Measurements from ENCODE around the gene TBX2. TPM values are rescaled to one million over a fixed set of nuclear protein-coding genes. Genes with fewer than 3 reads are reported as not detected.

TBX2 gene
- total and polyA plus RNA-seq, 9 of the 15 experiments (the other 6 are each of a cell fraction or from before 2014, with no cell fraction given), result 0.18 TPM; not detected in 8

GRCh38 chr17:61426482-61427304 lies 27.1 kb downstream of the TBX2 start:
- Histone ChIP-seq H3K4me3 (no peak overlapping the region), H2AFZ (ENCODE audit: low read depth, low read length) (no peak overlapping the region), H3K9me3 (replicated peaks; ENCODE audit: control insufficient read depth, insufficient read depth, low read depth, low read length) (no peaks in the 10 kb centered on the region), H3K4me2 (ENCODE audit: insufficient read depth, low read length) (no peak overlapping the region), H3K9ac (ENCODE audit: insufficient read depth in 1 of 2, low read depth in 2 of 2, low read length in 2 of 2) (no peak overlapping the region), H3K27me3 (ENCODE audit: control insufficient read depth in 2 of 2, insufficient read depth in 2 of 2, low read length in 2 of 2) (peaks cover 2 to 8% of the 10 kb centered on the region in 2 experiments; a peak in 1 of 5 replicates), H3K36me3 (ENCODE audit: control insufficient read depth, insufficient read depth, low read length) (no peaks in the 10 kb centered on the region), H3K4me1 (replicated peaks in 1 of 2; ENCODE audit: control insufficient read depth in 2 of 2, insufficient read depth in 2 of 2, low read length in 2 of 2) (no peaks in the 10 kb centered on the region), H3K79me2 (ENCODE audit: control insufficient read depth, insufficient read depth, low read length) (no peaks in the 10 kb centered on the region), H3K9me1 (ENCODE audit: control insufficient read depth, insufficient read depth, low read length) (no peaks in the 10 kb centered on the region), H3K27ac (ENCODE audit: extremely low read depth, low read depth, low read length) (no peak overlapping the region), H4K20me1 (replicated peaks; ENCODE audit: control insufficient read depth, insufficient read depth, low read length) (no peaks in the 10 kb centered on the region)
- CTCF ChIA-PET (ENCODE audit: low intra/inter-chr PET ratio), result no interaction called here
- WGBS (ENCODE audit: insufficient coverage, low coverage, missing lambda C conversion rate), result 9% methylated on average over 10 of the region's 10 CpGs
- in situ Hi-C loops (cut with MboI) (loop anchor here (10.0 to 25.0 kb wide), 2 partner anchors 418 to 686 kb away; no protein-coding TSS in a partner anchor), intact Hi-C loops (cut with micrococcal nuclease) (no loop called here)
- FAIRE-seq (no peak), ATAC-seq (no peak), DNase-seq (ENCODE audit: extremely low read depth in 1 of 4, low spot score in 3 of 4) (no peak)
- TF ChIP-seq, protein P1, sequence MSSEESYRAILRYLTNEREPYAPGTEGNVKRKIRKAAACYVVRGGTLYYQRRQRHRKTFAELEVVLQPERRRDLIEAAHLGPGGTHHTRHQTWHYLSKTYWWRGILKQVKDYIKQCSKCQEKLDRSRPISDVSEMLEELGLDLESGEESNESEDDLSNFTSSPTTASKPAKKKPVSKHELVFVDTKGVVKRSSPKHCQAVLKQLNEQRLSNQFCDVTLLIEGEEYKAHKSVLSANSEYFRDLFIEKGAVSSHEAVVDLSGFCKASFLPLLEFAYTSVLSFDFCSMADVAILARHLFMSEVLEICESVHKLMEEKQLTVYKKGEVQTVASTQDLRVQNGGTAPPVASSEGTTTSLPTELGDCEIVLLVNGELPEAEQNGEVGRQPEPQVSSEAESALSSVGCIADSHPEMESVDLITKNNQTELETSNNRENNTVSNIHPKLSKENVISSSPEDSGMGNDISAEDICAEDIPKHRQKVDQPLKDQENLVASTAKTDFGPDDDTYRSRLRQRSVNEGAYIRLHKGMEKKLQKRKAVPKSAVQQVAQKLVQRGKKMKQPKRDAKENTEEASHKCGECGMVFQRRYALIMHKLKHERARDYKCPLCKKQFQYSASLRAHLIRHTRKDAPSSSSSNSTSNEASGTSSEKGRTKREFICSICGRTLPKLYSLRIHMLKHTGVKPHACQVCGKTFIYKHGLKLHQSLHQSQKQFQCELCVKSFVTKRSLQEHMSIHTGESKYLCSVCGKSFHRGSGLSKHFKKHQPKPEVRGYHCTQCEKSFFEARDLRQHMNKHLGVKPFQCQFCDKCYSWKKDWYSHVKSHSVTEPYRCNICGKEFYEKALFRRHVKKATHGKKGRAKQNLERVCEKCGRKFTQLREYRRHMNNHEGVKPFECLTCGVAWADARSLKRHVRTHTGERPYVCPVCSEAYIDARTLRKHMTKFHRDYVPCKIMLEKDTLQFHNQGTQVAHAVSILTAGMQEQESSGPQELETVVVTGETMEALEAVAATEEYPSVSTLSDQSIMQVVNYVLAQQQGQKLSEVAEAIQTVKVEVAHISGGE (CRISPR knock-in tag; IDR thresholded peaks at IDR 0.05), result peak in 1 of 3 experiments; percentile 74; a peak in 2 of 6 replicates
- TF ChIP-seq, protein P2, sequence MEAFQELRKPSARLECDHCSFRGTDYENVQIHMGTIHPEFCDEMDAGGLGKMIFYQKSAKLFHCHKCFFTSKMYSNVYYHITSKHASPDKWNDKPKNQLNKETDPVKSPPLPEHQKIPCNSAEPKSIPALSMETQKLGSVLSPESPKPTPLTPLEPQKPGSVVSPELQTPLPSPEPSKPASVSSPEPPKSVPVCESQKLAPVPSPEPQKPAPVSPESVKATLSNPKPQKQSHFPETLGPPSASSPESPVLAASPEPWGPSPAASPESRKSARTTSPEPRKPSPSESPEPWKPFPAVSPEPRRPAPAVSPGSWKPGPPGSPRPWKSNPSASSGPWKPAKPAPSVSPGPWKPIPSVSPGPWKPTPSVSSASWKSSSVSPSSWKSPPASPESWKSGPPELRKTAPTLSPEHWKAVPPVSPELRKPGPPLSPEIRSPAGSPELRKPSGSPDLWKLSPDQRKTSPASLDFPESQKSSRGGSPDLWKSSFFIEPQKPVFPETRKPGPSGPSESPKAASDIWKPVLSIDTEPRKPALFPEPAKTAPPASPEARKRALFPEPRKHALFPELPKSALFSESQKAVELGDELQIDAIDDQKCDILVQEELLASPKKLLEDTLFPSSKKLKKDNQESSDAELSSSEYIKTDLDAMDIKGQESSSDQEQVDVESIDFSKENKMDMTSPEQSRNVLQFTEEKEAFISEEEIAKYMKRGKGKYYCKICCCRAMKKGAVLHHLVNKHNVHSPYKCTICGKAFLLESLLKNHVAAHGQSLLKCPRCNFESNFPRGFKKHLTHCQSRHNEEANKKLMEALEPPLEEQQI (IDR thresholded peaks at IDR 0.05), result no peak
- no TSS peak for BruUV-seq (replicated peaks)
- POLR2A ChIA-PET, result interaction anchor here (0.6 to 0.9 kb wide), 4 partner anchors 12 to 731 kb away, joined by 3 to 4 read pairs (median 3); no protein-coding TSS in a partner anchor
